Activated CD4-positive, alpha-beta memory T cell treated with anti-CD3 and anti-CD28 coated beads, Interleukin-2, amount 10 ng/mL, durations not matched to agents 7 days and 5 days (primary cell): ENCODE data around the gene AGA. TPM values are rescaled to one million over a fixed set of nuclear protein-coding genes. Genes with fewer than 3 reads are reported as not detected.

Experiments
- CTCF ChIA-PET: fragments of 350-600 bp; sonication (Branson Sonifier 250); formaldehyde crosslinking; loops from one replicate; lab custom pipeline; 2021; ENCODE audit warnings: antibody characterized with exemption, inconsistent platforms; lab: Charles Lee
- POLR2A ChIA-PET: fragments of 350-600 bp; sonication (Branson Sonifier 250); formaldehyde crosslinking; loops from one replicate; lab custom pipeline; 2021; ENCODE audit warnings: antibody characterized with exemption; lab: Charles Lee
- DNase-seq: peaks from one replicate; pipeline ENCODE4 v3.0.0-alpha.2; 2020
- H3K27ac Mint-ChIP-seq: one replicate; pipeline ENCODE4 v1.8.0; 2021; ENCODE audit warnings: mild to moderate bottlenecking, mixed read lengths
- H3K27me3 Mint-ChIP-seq: one replicate; pipeline ENCODE4 v1.8.0; 2021; ENCODE audit warnings: mixed read lengths
- H3K36me3 Mint-ChIP-seq: one replicate; pipeline ENCODE4 v1.8.0; 2021; ENCODE audit warnings: low read depth, mixed read lengths
- H3K4me1 Mint-ChIP-seq: one replicate; pipeline ENCODE4 v1.8.0; 2021; ENCODE audit warnings: mixed read lengths
- H3K4me3 Mint-ChIP-seq: one replicate; pipeline ENCODE4 v1.8.0; 2021; ENCODE audit warnings: mild to moderate bottlenecking, mixed read lengths
- H3K9me3 Mint-ChIP-seq: one replicate; pipeline ENCODE4 v1.8.0; 2021; ENCODE audit warnings: mixed read lengths
- total RNA-seq, 2 experiments: library from RNA; stranded (reverse); gene quantifications; one replicate each; pipeline ENCODE4 v1.2.3, GENCODE V29; 2021

AGA gene
- total RNA-seq, 2 experiments from 2014 or later, result 21.5 to 23.6 TPM

DNA sequence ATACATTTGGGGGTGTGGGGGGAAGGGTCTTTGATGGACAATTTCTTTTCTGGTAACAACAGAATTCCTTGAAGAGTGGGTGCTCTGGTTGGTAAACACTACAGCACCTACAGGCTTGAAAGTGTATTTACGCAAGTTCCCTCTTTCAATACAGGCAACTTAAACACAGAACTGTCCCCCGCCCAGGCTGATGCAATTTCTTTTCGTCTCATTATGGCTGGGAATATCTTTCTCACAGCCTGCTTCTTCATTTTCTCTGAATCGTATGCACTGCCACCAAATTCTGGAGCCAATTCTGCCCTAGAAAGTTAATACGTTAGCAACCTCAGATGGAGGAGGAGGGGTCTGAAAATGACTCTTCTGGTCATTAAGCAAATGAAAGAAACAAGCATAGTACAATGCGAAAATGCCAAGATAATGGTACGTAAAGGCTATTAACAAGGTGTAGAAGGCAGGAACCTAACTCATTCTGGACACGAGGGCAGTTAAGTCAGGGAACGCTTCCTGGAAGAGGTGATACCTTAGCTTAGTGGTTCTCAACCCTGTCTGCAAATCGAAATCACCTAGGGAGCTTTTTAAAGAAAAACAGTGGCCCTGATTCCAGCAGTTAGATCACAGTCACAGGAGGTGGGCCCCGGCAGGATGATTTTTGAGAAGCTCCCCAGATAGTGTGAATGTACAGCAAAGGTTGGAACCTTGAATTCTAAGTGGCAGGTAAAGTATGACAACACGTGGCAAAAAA lies 1.0 kb downstream of the AGA start:
- H3K36me3 Mint-ChIP-seq, result peaks cover 25% of the 10 kb centered on the region
- POLR2A ChIA-PET, result interaction anchor here (0.8 to 6.4 kb wide), 34 partner anchors 8 to 202 kb away, joined by 3 to 147 read pairs (median 5); partner anchors contain the start of gene NEIL3
- peak overlapping the region; percentile 89 for H3K27ac Mint-ChIP-seq
- H3K27me3 Mint-ChIP-seq, result no peaks in the 10 kb centered on the region
- peak; percentile 30 for DNase-seq
- CTCF ChIA-PET, result interaction anchor here (1.2 to 3.6 kb wide), 11 partner anchors 11 to 191 kb away, joined by 3 to 24 read pairs (median 4); partner anchors contain the start of gene NEIL3
- peaks cover 31% of the 10 kb centered on the region for H3K4me1 Mint-ChIP-seq
- H3K9me3 Mint-ChIP-seq, result no peaks in the 10 kb centered on the region
- peak overlapping the region; percentile 86 for H3K4me3 Mint-ChIP-seq

GRCh38 chr4:177436456-177436855 lies 5.8 kb downstream of the AGA start:
- CTCF ChIA-PET, result no interaction called here
- peaks cover 52% of the 10 kb centered on the region for H3K36me3 Mint-ChIP-seq

GRCh38 chr4:177434667-177435066 lies 7.6 kb downstream of the AGA start:
- H3K4me1 Mint-ChIP-seq, result peaks cover 2% of the 10 kb centered on the region
- no peak for DNase-seq
- no peak overlapping the region for H3K27ac Mint-ChIP-seq
- H3K4me3 Mint-ChIP-seq, result no peak overlapping the region
- ChIA-PET CTCF (no interaction called here), POLR2A (interaction anchor here (3.1 kb wide), 1 partner anchor 7 kb away, joined by 22 read pairs; the partner anchor contains the start of gene AGA)
- peaks cover 58% of the 10 kb centered on the region for H3K36me3 Mint-ChIP-seq
- no peaks in the 10 kb centered on the region for H3K9me3 Mint-ChIP-seq
- H3K27me3 Mint-ChIP-seq, result no peaks in the 10 kb centered on the region

More at GRCh38 chr4:177436456-177436855, 5.8 kb downstream of the AGA start:
- no peaks in the 10 kb centered on the region for H3K27me3 Mint-ChIP-seq
- H3K9me3 Mint-ChIP-seq, result no peaks in the 10 kb centered on the region
- no peak overlapping the region for H3K4me3 Mint-ChIP-seq
- H3K4me1 Mint-ChIP-seq, result peaks cover 18% of the 10 kb centered on the region
- no peak for DNase-seq
- H3K27ac Mint-ChIP-seq, result no peak overlapping the region
- POLR2A ChIA-PET, result no interaction called here

- ChIA-PET CTCF (no interaction called here), POLR2A (interaction anchor here (4.2 kb wide), 1 partner anchor 15 kb away, joined by 16 read pairs; the partner anchor contains the start of gene AGA)
- no peak overlapping the region for H3K27ac Mint-ChIP-seq
- DNase-seq, result no peak
- no peaks in the 10 kb centered on the region for H3K9me3 Mint-ChIP-seq
- no peak overlapping the region for H3K4me3 Mint-ChIP-seq
- no peaks in the 10 kb centered on the region for H3K4me1 Mint-ChIP-seq
- H3K36me3 Mint-ChIP-seq, result peaks cover 15% of the 10 kb centered on the region
- H3K27me3 Mint-ChIP-seq, result no peaks in the 10 kb centered on the region
Measured at GRCh38 chr4:177427192-177427591, 15.0 kb downstream of the AGA start.

- Mint-ChIP-seq H3K27ac (no peak overlapping the region), H3K27me3 (peaks cover 3% of the 10 kb centered on the region), H3K4me3 (no peak overlapping the region), H3K4me1 (no peaks in the 10 kb centered on the region), H3K36me3 (peaks cover 8% of the 10 kb centered on the region), H3K9me3 (peaks cover 10% of the 10 kb centered on the region)
- DNase-seq, result no peak
- ChIA-PET POLR2A (no interaction called here), CTCF (no interaction called here)
Measured at GRCh38 chr4:177419434-177419833, 22.8 kb downstream of the AGA start.

DNA sequence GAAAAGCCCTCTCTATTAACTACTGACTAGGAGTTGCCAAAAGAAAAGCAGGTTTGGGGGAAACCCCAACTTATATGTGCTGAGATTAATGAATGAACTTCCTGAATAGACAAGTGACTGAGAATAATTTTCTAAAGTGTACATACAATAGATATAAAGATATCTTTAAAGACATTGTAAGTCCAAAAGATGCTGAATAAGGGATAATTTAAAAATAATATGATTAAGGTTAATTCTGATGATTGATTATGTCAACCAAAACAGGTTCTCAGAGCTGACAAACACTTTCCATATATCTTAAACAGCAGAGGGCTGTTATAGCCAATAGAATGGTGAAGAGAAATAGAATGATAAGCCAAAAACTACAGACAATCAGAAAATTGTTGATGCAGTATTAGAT lies 28.6 kb downstream of the AGA start:
- no peak for DNase-seq
- Mint-ChIP-seq H3K4me3 (no peak overlapping the region), H3K36me3 (no peaks in the 10 kb centered on the region), H3K9me3 (no peaks in the 10 kb centered on the region), H3K4me1 (no peaks in the 10 kb centered on the region), H3K27me3 (peaks cover 3% of the 10 kb centered on the region), H3K27ac (no peak overlapping the region)
- CTCF ChIA-PET, result no interaction called here
- POLR2A ChIA-PET, result no interaction called here

GRCh38 chr4:177413076-177413475 lies 29.2 kb downstream of the AGA start:
- no peaks in the 10 kb centered on the region for H3K36me3 Mint-ChIP-seq
- H3K27ac Mint-ChIP-seq, result no peak overlapping the region
- ChIA-PET POLR2A (no interaction called here), CTCF (no interaction called here)
- H3K27me3 Mint-ChIP-seq, result peaks cover 3% of the 10 kb centered on the region
- no peaks in the 10 kb centered on the region for H3K4me1 Mint-ChIP-seq
- DNase-seq, result no peak
- no peaks in the 10 kb centered on the region for H3K9me3 Mint-ChIP-seq
- H3K4me3 Mint-ChIP-seq, result no peak overlapping the region

DNA sequence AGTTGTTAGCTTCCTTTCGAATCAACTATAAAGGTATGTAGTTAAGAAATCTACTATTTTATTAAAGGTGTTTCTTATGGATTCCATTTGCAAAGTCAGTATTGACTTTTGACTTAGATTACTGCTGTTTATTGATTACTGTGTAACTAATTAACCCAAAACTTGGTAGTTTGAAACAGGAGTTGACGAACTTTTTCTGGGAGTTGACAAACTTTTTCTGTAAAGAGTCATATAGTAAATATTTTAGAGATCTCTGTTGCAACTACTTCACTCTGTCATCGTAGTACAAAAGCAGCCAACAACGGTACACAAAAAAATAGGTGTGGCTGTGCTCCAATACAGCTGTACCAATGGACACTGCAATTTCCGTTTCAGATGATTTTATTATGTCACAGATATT lies 30.2 kb downstream of the AGA start:
- POLR2A ChIA-PET, result interaction anchor here (1.1 kb wide), 1 partner anchor 30 kb away, joined by 4 read pairs; the partner anchor contains the start of gene AGA
- no peak overlapping the region for H3K27ac Mint-ChIP-seq

GRCh38 chr4:177410566-177410965 lies 31.7 kb downstream of the AGA start:
- no peak overlapping the region for H3K27ac Mint-ChIP-seq
- CTCF ChIA-PET, result no interaction called here
- no peaks in the 10 kb centered on the region for H3K36me3 Mint-ChIP-seq

More for the DNA sequence above, 30.2 kb downstream of the AGA start:
- Mint-ChIP-seq H3K9me3 (peaks cover 4% of the 10 kb centered on the region), H3K36me3 (no peaks in the 10 kb centered on the region), H3K4me1 (no peaks in the 10 kb centered on the region), H3K27me3 (peaks cover 3% of the 10 kb centered on the region), H3K4me3 (no peak overlapping the region)
- CTCF ChIA-PET, result no interaction called here
- DNase-seq, result no peak

GRCh38 chr4:177408023-177408422 lies 34.2 kb downstream of the AGA start:
- no peak for DNase-seq
- Mint-ChIP-seq H3K4me1 (peaks cover 18% of the 10 kb centered on the region), H3K27ac (no peak overlapping the region), H3K4me3 (no peak overlapping the region), H3K9me3 (peaks cover 4% of the 10 kb centered on the region), H3K27me3 (peaks cover 12% of the 10 kb centered on the region), H3K36me3 (peaks cover 4% of the 10 kb centered on the region)
- CTCF ChIA-PET, result no interaction called here
- POLR2A ChIA-PET, result interaction anchor here (0.9 kb wide), 1 partner anchor 34 kb away, joined by 5 read pairs; the partner anchor contains the start of gene AGA

More at GRCh38 chr4:177410566-177410965, 31.7 kb downstream of the AGA start:
- Mint-ChIP-seq H3K27me3 (peaks cover 1% of the 10 kb centered on the region), H3K4me1 (peaks cover under 1% of the 10 kb centered on the region), H3K9me3 (peaks cover 4% of the 10 kb centered on the region), H3K4me3 (no peak overlapping the region)
- DNase-seq, result no peak
- POLR2A ChIA-PET, result no interaction called here

- Mint-ChIP-seq H3K36me3 (peaks cover 4% of the 10 kb centered on the region), H3K4me3 (no peak overlapping the region)
Measured at GRCh38 chr4:177405508-177405907, 36.7 kb downstream of the AGA start.

GRCh38 chr4:177404986-177405385 lies 37.3 kb downstream of the AGA start:
- Mint-ChIP-seq H3K4me3 (no peak overlapping the region), H3K9me3 (peaks cover 4% of the 10 kb centered on the region), H3K36me3 (peaks cover 8% of the 10 kb centered on the region), H3K27ac (no peak overlapping the region), H3K4me1 (peaks cover 43% of the 10 kb centered on the region), H3K27me3 (peaks cover 12% of the 10 kb centered on the region)
- POLR2A ChIA-PET, result interaction anchor here (5.7 kb wide), 1 partner anchor 37 kb away, joined by 32 read pairs; the partner anchor contains the start of gene AGA
- DNase-seq, result no peak
- CTCF ChIA-PET, result interaction anchor here (1.3 kb wide), 1 partner anchor 36 kb away, joined by 4 read pairs; no protein-coding TSS in a partner anchor

More at GRCh38 chr4:177405508-177405907, 36.7 kb downstream of the AGA start:
- Mint-ChIP-seq H3K27ac (no peak overlapping the region), H3K4me1 (peaks cover 38% of the 10 kb centered on the region), H3K27me3 (peaks cover 12% of the 10 kb centered on the region), H3K9me3 (peaks cover 4% of the 10 kb centered on the region)
- ChIA-PET CTCF (no interaction called here), POLR2A (interaction anchor here (5.7 kb wide), 1 partner anchor 36 kb away, joined by 32 read pairs; the partner anchor contains the start of gene AGA)
- DNase-seq, result no peak

GRCh38 chr4:177404342-177404741 lies 37.9 kb downstream of the AGA start:
- Mint-ChIP-seq H3K9me3 (peaks cover 4% of the 10 kb centered on the region), H3K27ac (no peak overlapping the region), H3K4me1 (peaks cover 49% of the 10 kb centered on the region), H3K27me3 (peaks cover 12% of the 10 kb centered on the region), H3K4me3 (no peak overlapping the region), H3K36me3 (peaks cover 9% of the 10 kb centered on the region)
- no peak for DNase-seq
- POLR2A ChIA-PET, result interaction anchor here (5.7 kb wide), 1 partner anchor 38 kb away, joined by 32 read pairs; the partner anchor contains the start of gene AGA
- CTCF ChIA-PET, result interaction anchor here (1.3 kb wide), 1 partner anchor 37 kb away, joined by 4 read pairs; no protein-coding TSS in a partner anchor
